ENCODE data around the gene ZNF316.
"Not testable (repeated sequence)": the region's sequence is repeated elsewhere in the genome, so short reads cannot be mapped to it uniquely, and the experiment has no call there.

The ZNF316 gene

GRCh38 chr7:6654113-6654841 lies 17.2 kb downstream of the ZNF316 start:
- peaks cover 51% of the 10 kb centered on the region for H3K36me3 ChIP-seq
- no peak overlapping the region for H3K4me3 ChIP-seq (ENCODE audit: low read depth, low read length)
- H3K27ac ChIP-seq: no peak overlapping the region
- no peaks in the 10 kb centered on the region for H3K27me3 ChIP-seq (ENCODE audit: insufficient read depth, low read depth, severe bottlenecking)
- TF ChIP-seq, protein P1, sequence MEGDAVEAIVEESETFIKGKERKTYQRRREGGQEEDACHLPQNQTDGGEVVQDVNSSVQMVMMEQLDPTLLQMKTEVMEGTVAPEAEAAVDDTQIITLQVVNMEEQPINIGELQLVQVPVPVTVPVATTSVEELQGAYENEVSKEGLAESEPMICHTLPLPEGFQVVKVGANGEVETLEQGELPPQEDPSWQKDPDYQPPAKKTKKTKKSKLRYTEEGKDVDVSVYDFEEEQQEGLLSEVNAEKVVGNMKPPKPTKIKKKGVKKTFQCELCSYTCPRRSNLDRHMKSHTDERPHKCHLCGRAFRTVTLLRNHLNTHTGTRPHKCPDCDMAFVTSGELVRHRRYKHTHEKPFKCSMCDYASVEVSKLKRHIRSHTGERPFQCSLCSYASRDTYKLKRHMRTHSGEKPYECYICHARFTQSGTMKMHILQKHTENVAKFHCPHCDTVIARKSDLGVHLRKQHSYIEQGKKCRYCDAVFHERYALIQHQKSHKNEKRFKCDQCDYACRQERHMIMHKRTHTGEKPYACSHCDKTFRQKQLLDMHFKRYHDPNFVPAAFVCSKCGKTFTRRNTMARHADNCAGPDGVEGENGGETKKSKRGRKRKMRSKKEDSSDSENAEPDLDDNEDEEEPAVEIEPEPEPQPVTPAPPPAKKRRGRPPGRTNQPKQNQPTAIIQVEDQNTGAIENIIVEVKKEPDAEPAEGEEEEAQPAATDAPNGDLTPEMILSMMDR (IDR thresholded peaks at IDR 0.05; ENCODE audit: low read depth, low read length): no peak
- no peak for DNase-seq
- peaks cover 10% of the 10 kb centered on the region for H3K9me3 ChIP-seq (ENCODE audit: severe bottlenecking)

DNA sequence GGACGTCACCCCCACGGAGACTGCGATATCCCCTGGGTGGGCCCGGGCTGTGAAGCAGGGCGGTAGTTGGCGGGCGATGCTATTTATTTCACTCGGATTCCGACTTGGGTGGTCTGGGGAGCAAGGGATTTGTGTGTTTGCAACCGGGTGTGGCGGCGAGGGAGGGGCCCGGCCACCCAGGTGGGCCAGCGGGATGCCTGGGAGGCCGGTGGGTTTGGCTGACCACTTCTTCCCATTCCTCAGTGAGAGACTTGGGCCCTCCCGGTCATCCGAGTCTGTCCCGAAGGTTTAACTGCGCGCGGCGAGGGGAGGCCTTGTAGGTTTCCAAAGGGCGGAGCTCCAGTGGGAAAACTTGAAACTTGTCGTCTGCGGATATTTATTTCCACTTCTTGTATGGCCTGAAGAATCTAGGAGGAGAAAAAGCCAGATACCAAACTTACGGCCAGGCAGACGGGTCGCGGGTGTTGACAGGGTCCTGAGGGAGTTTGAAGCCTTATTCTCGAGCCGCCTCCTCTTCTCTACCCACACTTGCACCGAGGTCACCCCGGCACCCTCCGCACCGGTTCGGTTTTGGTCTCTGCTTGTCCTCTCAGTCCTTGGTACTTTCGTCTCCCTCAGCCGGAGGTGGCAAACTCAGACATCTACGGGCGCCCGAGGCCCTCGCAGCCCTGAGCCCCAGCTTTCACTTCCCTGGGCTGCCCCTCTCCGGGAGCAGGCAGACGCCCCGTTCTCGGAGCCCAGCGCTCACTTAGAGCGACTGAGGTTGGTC lies 17.9 kb downstream of the ZNF316 start:
- peaks cover 43% of the 10 kb centered on the region for H3K36me3 ChIP-seq
- no peak overlapping the region for H3K27ac ChIP-seq
- DNase-seq: peak; percentile 5
- no peaks in the 10 kb centered on the region for H3K27me3 ChIP-seq (ENCODE audit: insufficient read depth, low read depth, severe bottlenecking)
- H3K9me3 ChIP-seq (ENCODE audit: severe bottlenecking): peaks cover 10% of the 10 kb centered on the region
- TF ChIP-seq, protein P1 (IDR thresholded peaks at IDR 0.05; ENCODE audit: low read depth, low read length): no peak
- H3K4me3 ChIP-seq (ENCODE audit: low read depth, low read length): no peak overlapping the region

GRCh38 chr7:6655636-6656385 lies 18.7 kb downstream of the ZNF316 start:
- H3K36me3 ChIP-seq: peaks cover 35% of the 10 kb centered on the region
- H3K27me3 ChIP-seq (ENCODE audit: insufficient read depth, low read depth, severe bottlenecking): no peaks in the 10 kb centered on the region
- H3K27ac ChIP-seq: no peak overlapping the region
- TF ChIP-seq, protein P1 (IDR thresholded peaks at IDR 0.05; ENCODE audit: low read depth, low read length): no peak
- peak; percentile 6 for DNase-seq
- peaks cover 10% of the 10 kb centered on the region for H3K9me3 ChIP-seq (ENCODE audit: severe bottlenecking)
- no peak overlapping the region for H3K4me3 ChIP-seq (ENCODE audit: low read depth, low read length)

- no peak for DNase-seq
- Histone ChIP-seq H3K36me3 (peaks cover 29% of the 10 kb centered on the region), H3K27ac (no peak overlapping the region), H3K9me3 (ENCODE audit: severe bottlenecking) (peaks cover 10% of the 10 kb centered on the region), H3K4me3 (ENCODE audit: low read depth, low read length) (no peak overlapping the region), H3K27me3 (ENCODE audit: insufficient read depth, low read depth, severe bottlenecking) (no peaks in the 10 kb centered on the region)
- TF ChIP-seq, protein P1 (IDR thresholded peaks at IDR 0.05; ENCODE audit: low read depth, low read length): no peak
Observed at GRCh38 chr7:6656413-6656812, 19.3 kb downstream of the ZNF316 start.

- Histone ChIP-seq H3K27ac (no peak overlapping the region), H3K9me3 (ENCODE audit: severe bottlenecking) (no peaks in the 10 kb centered on the region), H3K4me3 (ENCODE audit: low read depth, low read length) (peak overlapping the region; percentile 37), H3K36me3 (peaks cover 15% of the 10 kb centered on the region), H3K27me3 (ENCODE audit: insufficient read depth, low read depth, severe bottlenecking) (no peaks in the 10 kb centered on the region)
- no peak for DNase-seq
- TF ChIP-seq, protein P1 (IDR thresholded peaks at IDR 0.05; ENCODE audit: low read depth, low read length): no peak
Observed at GRCh38 chr7:6658618-6659345, 21.7 kb downstream of the ZNF316 start.

- not testable (repeated sequence) for H3K27ac ChIP-seq; DNase-seq; H3K27me3 ChIP-seq (ENCODE audit: insufficient read depth, low read depth, severe bottlenecking); H3K4me3 ChIP-seq (ENCODE audit: low read depth, low read length); H3K36me3 ChIP-seq
- peaks cover 38% of the 10 kb centered on the region for H3K9me3 ChIP-seq (ENCODE audit: severe bottlenecking)
Observed at GRCh38 chr7:6670851-6671250, 33.7 kb downstream of the ZNF316 start.

Data from WERI-Rb-1 (cell line).